GM12872 (cell line): Measurements from ENCODE around the gene FHOD3.

Experiments used
- CTCF ChIP-seq: IDR thresholded peaks from 3 replicates; pipeline ENCODE4 v1.5.1; 2011; ENCODE audit warnings: low read depth, mild to moderate bottlenecking, low read length, moderate library complexity; ENCODE audit not compliant: insufficient read depth

Gene FHOD3

GRCh38 chr18:36302676-36303075, 5.2 kb downstream of the FHOD3 start:
- no peak for TF ChIP-seq CTCF

- TF ChIP-seq CTCF: no peak
Observed at GRCh38 chr18:36303211-36303844, 5.8 kb downstream of the FHOD3 start.

GRCh38 chr18:36304723-36305122, 7.2 kb downstream of the FHOD3 start:
- no peak for TF ChIP-seq CTCF

- TF ChIP-seq CTCF: no peak
Observed at GRCh38 chr18:36305375-36305774, 7.9 kb downstream of the FHOD3 start.

- TF ChIP-seq CTCF: no peak
Observed at GRCh38 chr18:36307513-36307912, 10.0 kb downstream of the FHOD3 start.

GRCh38 chr18:36308711-36309435, 11.4 kb downstream of the FHOD3 start:
- no peak for TF ChIP-seq CTCF

- TF ChIP-seq CTCF: no peak
Observed at GRCh38 chr18:36309436-36310391, 12.2 kb downstream of the FHOD3 start.
